H9 (cell line): ENCODE results near the gene EPS15. TPM values are rescaled to one million over a fixed set of nuclear protein-coding genes. Genes with fewer than 3 reads are reported as not detected.

ENCODE experiments used
- DNase-seq: peaks from one replicate; pipeline ENCODE4 v3.0.0-alpha.2; 2017
- H2AFZ ChIP-seq: one replicate; pipeline ENCODE4 v1.6.1; 2013; ENCODE audit warnings: mild to moderate bottlenecking, low read length, control low read depth, moderate library complexity
- H2AK5ac ChIP-seq: 2 replicates; pipeline ENCODE4 v1.6.1; 2013; ENCODE audit warnings: low read length, control low read depth, mixed read lengths; ENCODE audit not compliant: insufficient read length
- H2BK120ac ChIP-seq: one replicate; pipeline ENCODE4 v1.6.1; 2013; ENCODE audit warnings: low read depth, mild to moderate bottlenecking, low read length, control low read depth, inconsistent platforms; ENCODE audit not compliant: poor library complexity, severe bottlenecking
- H2BK12ac ChIP-seq: 2 replicates; pipeline ENCODE4 v1.6.1; 2013; ENCODE audit warnings: low read length, control low read depth, mixed read lengths, low read depth; ENCODE audit not compliant: insufficient read length
- H2BK15ac ChIP-seq: 2 replicates; pipeline ENCODE4 v1.6.1; 2013; ENCODE audit warnings: low read depth, low read length, control low read depth
- H2BK20ac ChIP-seq: one replicate; pipeline ENCODE4 v1.6.1; 2013; ENCODE audit warnings: low read depth, mild to moderate bottlenecking, low read length, control low read depth, inconsistent platforms; ENCODE audit not compliant: poor library complexity, severe bottlenecking
- H2BK5ac ChIP-seq: 2 replicates; pipeline ENCODE4 v1.6.1; 2013; ENCODE audit warnings: low read length, control low read depth, mixed read lengths; ENCODE audit not compliant: insufficient read length
- H3K14ac ChIP-seq: 2 replicates; pipeline ENCODE4 v1.6.1; 2013; ENCODE audit warnings: low read length, control low read depth; ENCODE audit not compliant: insufficient read depth
- H3K18ac ChIP-seq: 2 replicates; pipeline ENCODE4 v1.6.1; 2013; ENCODE audit warnings: low read depth, mild to moderate bottlenecking, mixed read lengths, low read length, control low read depth; ENCODE audit not compliant: insufficient read length
- H3K23ac ChIP-seq: 2 replicates; pipeline ENCODE4 v1.6.1; 2013; ENCODE audit warnings: low read length, control low read depth, mixed read lengths, low read depth; ENCODE audit not compliant: insufficient read length
- H3K23me2 ChIP-seq: 2 replicates; pipeline ENCODE4 v1.6.1; 2013; ENCODE audit warnings: low read depth, mild to moderate bottlenecking, mixed read lengths, low read length, control low read depth; ENCODE audit not compliant: insufficient read length, poor library complexity, severe bottlenecking
- H3K27ac ChIP-seq: 2 replicates; pipeline ENCODE4 v1.5.1; 2013; ENCODE audit warnings: low read length, control low read depth, mixed read lengths, low read depth; ENCODE audit not compliant: insufficient read length
- H3K27me3 ChIP-seq: 2 replicates; pipeline ENCODE4 v1.6.1; 2013; ENCODE audit warnings: low read length, control low read depth, inconsistent platforms; ENCODE audit not compliant: insufficient read depth
- H3K4ac ChIP-seq: 2 replicates; pipeline ENCODE4 v1.6.1; 2013; ENCODE audit warnings: low read depth, mild to moderate bottlenecking, control low read depth, inconsistent platforms, low read length, moderate library complexity
- H3K4me1 ChIP-seq: 2 replicates; pipeline ENCODE4 v1.6.1; 2013; ENCODE audit warnings: low read length, control low read depth, inconsistent platforms; ENCODE audit not compliant: insufficient read depth
- H3K4me2 ChIP-seq: 2 replicates; pipeline ENCODE4 v1.6.1; 2013; ENCODE audit warnings: low read length, control low read depth, mixed read lengths; ENCODE audit not compliant: insufficient read length, insufficient read depth
- H3K56ac ChIP-seq: 2 replicates; pipeline ENCODE4 v1.6.1; 2013; ENCODE audit warnings: low read depth, mild to moderate bottlenecking, mixed read lengths, low read length, control low read depth; ENCODE audit not compliant: insufficient read length
- H3K79me1 ChIP-seq: 2 replicates; pipeline ENCODE4 v1.6.1; 2013; ENCODE audit warnings: low read depth, mild to moderate bottlenecking, moderate library complexity, low read length, control low read depth, inconsistent platforms; ENCODE audit not compliant: insufficient read depth, poor library complexity, severe bottlenecking
- H3K79me2 ChIP-seq: 2 replicates; pipeline ENCODE4 v1.6.1; 2013; ENCODE audit warnings: low read length, control low read depth, inconsistent platforms; ENCODE audit not compliant: insufficient read depth
- H3K9ac ChIP-seq: 2 replicates; pipeline ENCODE4 v1.6.1; 2013; ENCODE audit warnings: low read length, control low read depth, mixed read lengths; ENCODE audit not compliant: insufficient read length; ENCODE audit errors: extremely low read depth
- H3K9me3 ChIP-seq: one replicate; pipeline ENCODE4 v1.6.1; 2013; ENCODE audit warnings: low read depth, low read length, inconsistent platforms; ENCODE audit not compliant: control insufficient read depth
- H3T11ph ChIP-seq: one replicate; pipeline ENCODE4 v1.6.1; 2013; ENCODE audit warnings: mild to moderate bottlenecking, low read length, control low read depth, inconsistent platforms
- H4K20me1 ChIP-seq: one replicate; pipeline ENCODE4 v1.6.1; 2013; ENCODE audit not compliant: control insufficient read depth, insufficient read length, insufficient read depth
- H4K5ac ChIP-seq: 2 replicates; pipeline ENCODE4 v1.6.1; 2013; ENCODE audit warnings: low read depth, mild to moderate bottlenecking, mixed read lengths, low read length, control low read depth; ENCODE audit not compliant: insufficient read length
- H4K8ac ChIP-seq: replicated peaks from 2 replicates; pipeline ENCODE4 v1.6.1; 2013; ENCODE audit warnings: low read length, control low read depth, mixed read lengths, low read depth; ENCODE audit not compliant: insufficient read length
- H4K91ac ChIP-seq: 2 replicates; pipeline ENCODE4 v1.6.1; 2013; ENCODE audit warnings: low read depth, mild to moderate bottlenecking, moderate library complexity, mixed read lengths, low read length, control low read depth; ENCODE audit not compliant: insufficient read length
- H3K27ac Mint-ChIP-seq, 3 experiments: 2 replicates in 2 of 3; 3 replicates in 1 of 3; pipeline ENCODE4 v1.8.0; 2020 to 2021; ENCODE audit warnings: mixed read lengths in 3 of 3, mild to moderate bottlenecking in 1 of 3, moderate library complexity in 1 of 3
- H3K27me3 Mint-ChIP-seq: 2 replicates; pipeline ENCODE4 v1.8.0; 2021; ENCODE audit warnings: low read depth, mild to moderate bottlenecking, moderate library complexity, mixed read lengths
- H3K36me3 Mint-ChIP-seq, 3 experiments: 2 replicates in 2 of 3; 3 replicates in 1 of 3; pipeline ENCODE4 v1.8.0; 2020 to 2021; ENCODE audit warnings: low read depth in 3 of 3, mixed read lengths in 3 of 3; ENCODE audit not compliant: insufficient read depth in 1 of 3
- H3K4me1 Mint-ChIP-seq, 2 experiments: 2 replicates each; pipeline ENCODE4 v1.8.0; 2020; ENCODE audit warnings: mixed read lengths in 2 of 2
- H3K4me3 Mint-ChIP-seq, 2 experiments: 2 replicates in 1 of 2; 3 replicates in 1 of 2; pipeline ENCODE4 v1.8.0; 2020 to 2021; ENCODE audit warnings: mild to moderate bottlenecking in 2 of 2, mixed read lengths in 2 of 2, moderate library complexity in 1 of 2
- H3K9me3 Mint-ChIP-seq, 2 experiments: 2 replicates in 1 of 2; 3 replicates in 1 of 2; pipeline ENCODE4 v1.8.0; 2020; ENCODE audit warnings: mild to moderate bottlenecking in 2 of 2, mixed read lengths in 2 of 2, moderate library complexity in 1 of 2
- CTCF ChIP-seq: fragments of 200-600 bp; sonication (generic); conservative IDR thresholded peaks from 3 replicates; pipeline ENCODE4 v1.8.0; 2021; ENCODE audit warnings: antibody characterized with exemption, mild to moderate bottlenecking
- WGBS: extraction: QIAGEN DNeasy Blood & Tissue Kit; methylation state at CpG from one replicate; pipeline ENCODE4 v1.1.7; 2013; ENCODE audit warnings: missing lambda C conversion rate, low lambda C conversion rate, mixed read lengths; ENCODE audit not compliant: insufficient read length; ENCODE audit errors: extremely low coverage; 5-methylcytosine and 5-hydroxymethylcytosine counted together
- total RNA-seq: library from RNA; stranded (reverse); gene quantifications from 2 replicates; pipeline ENCODE4 v1.2.1, GENCODE V29; 2021

Gene EPS15
- total RNA-seq, 1 experiment from 2014 or later = 44.1 TPM

- H2BK15ac ChIP-seq = 0 out of 2 replicates have a peak overlapping the region, but pooled peaks have one; percentile 15
- peak overlapping the region; percentile 48 for H2AFZ ChIP-seq
- no peak overlapping the region for H3K56ac ChIP-seq
- WGBS = no CpG with 5 or more reads among the region's 1 CpG
- no peaks in the 10 kb centered on the region for H3K79me1 ChIP-seq
- no peak overlapping the region for H4K91ac ChIP-seq
- no peaks in the 10 kb centered on the region for H3K27me3 ChIP-seq
- DNase-seq = no peak
- no peaks in the 10 kb centered on the region for H4K20me1 ChIP-seq
- H3T11ph ChIP-seq = no peak overlapping the region
- no peak overlapping the region for H3K4ac ChIP-seq
- H3K14ac ChIP-seq = no peak overlapping the region
- no peaks in the 10 kb centered on the region for H3K27me3 Mint-ChIP-seq
- H3K23me2 ChIP-seq = no peaks in the 10 kb centered on the region
- no peak overlapping the region for H2BK20ac ChIP-seq
- H3K23ac ChIP-seq = no peak overlapping the region
- H3K36me3 Mint-ChIP-seq = no peaks in the 10 kb centered on the region
- H3K9ac ChIP-seq = no peak overlapping the region
- H2BK120ac ChIP-seq = no peak overlapping the region
- H3K9me3 ChIP-seq = no peaks in the 10 kb centered on the region
- no peak overlapping the region for H4K8ac ChIP-seq
- H3K4me2 ChIP-seq = no peak overlapping the region
- no peak overlapping the region for H2BK12ac ChIP-seq
- H2AK5ac ChIP-seq = no peak overlapping the region
- no peak overlapping the region for H4K5ac ChIP-seq
- no peak for TF ChIP-seq CTCF
- no peak overlapping the region for H2BK5ac ChIP-seq
- no peaks in the 10 kb centered on the region for H3K4me1 ChIP-seq
- H3K4me3 Mint-ChIP-seq = no peak overlapping the region
- H3K79me2 ChIP-seq = no peaks in the 10 kb centered on the region
- no peak overlapping the region for H3K18ac ChIP-seq
- no peak overlapping the region for H3K27ac ChIP-seq
- no peaks in the 10 kb centered on the region for H3K9me3 Mint-ChIP-seq
- H3K27ac Mint-ChIP-seq = no peak overlapping the region
- H3K4me1 Mint-ChIP-seq = peaks cover 5 to 6% of the 10 kb centered on the region in 2 experiments; a peak in 2 of 4 replicates
These were observed 5.8 kb upstream of the EPS15 start for GRCh38 chr1:51524817-51525216.
